Endothelial cell of umbilical vein (primary cell): Measurements from ENCODE around the gene PTPRU.

Experiments
- CTCF ChIP-seq, 2 donors: IDR thresholded peaks; 1 replicate in 1 of 2; 2 replicates in 1 of 2; pipeline ENCODE4 v1.5.1; 2011; ENCODE audit warnings: low read length in 2 of 2, mild to moderate bottlenecking in 2 of 2, moderate library complexity in 2 of 2, control low read depth in 1 of 2, inconsistent platforms in 1 of 2, low read depth in 1 of 2; ENCODE audit not compliant: insufficient read depth in 1 of 2; ENCODE audit errors: extremely low read depth in 1 of 2
- EZH2 ChIP-seq: IDR thresholded peaks from 2 replicates; pipeline ENCODE4 v1.6.1; 2012; ENCODE audit warnings: borderline replicate concordance, low read depth, mild to moderate bottlenecking, moderate library complexity, low read length, inconsistent platforms; ENCODE audit not compliant: severe bottlenecking
- FOS ChIP-seq: IDR thresholded peaks from 2 replicates; pipeline ENCODE4 v1.6.1; 2011; ENCODE audit warnings: mild to moderate bottlenecking, low read length, moderate library complexity, borderline replicate concordance; ENCODE audit not compliant: insufficient read depth
- JUN ChIP-seq: IDR thresholded peaks from 2 replicates; pipeline ENCODE4 v1.6.1; 2011; ENCODE audit warnings: borderline replicate concordance, low read depth; ENCODE audit not compliant: insufficient read length, insufficient read depth
- MAX ChIP-seq: IDR thresholded peaks from 2 replicates; pipeline ENCODE4 v1.6.1; 2011; ENCODE audit not compliant: insufficient read depth, insufficient read length
- MYC ChIP-seq: IDR thresholded peaks from one replicate; pipeline ENCODE4 v1.6.1; 2011; ENCODE audit warnings: mild to moderate bottlenecking, low read depth, low read length
- POLR2A ChIP-seq: IDR thresholded peaks from 2 replicates; pipeline ENCODE4 v1.6.1; 2012; ENCODE audit warnings: low read depth, mild to moderate bottlenecking, control low read depth, low read length
- POLR2AphosphoS5 ChIP-seq: IDR thresholded peaks from 2 replicates; pipeline ENCODE4 v1.6.1; 2012; ENCODE audit warnings: low read depth, mild to moderate bottlenecking, control low read depth, low read length, moderate library complexity; ENCODE audit not compliant: insufficient read depth

- no peak for TF ChIP-seq CTCF (IDR thresholded peaks at IDR 0.05; ENCODE audit: extremely low read depth in 1 of 2, insufficient read depth in 1 of 2, low read depth in 1 of 2, low read length in 2 of 2)
- no peak for TF ChIP-seq JUN
- no peak for TF ChIP-seq POLR2A
- no peak for TF ChIP-seq POLR2AphosphoS5
- no peak for TF ChIP-seq EZH2
- TF ChIP-seq MAX, result no peak
- TF ChIP-seq FOS, result no peak
- TF ChIP-seq MYC, result no peak
Observed at GRCh38 chr1:29282135-29282923, 46.0 kb downstream of the PTPRU start.
